Hepatocyte (in vitro differentiated cells): Measurements from ENCODE around the gene USP10.
"Not testable (repeated sequence)": the region's sequence is repeated elsewhere in the genome, so short reads cannot be mapped to it uniquely, and the experiment has no call there.

Source experiments
- EZH2phosphoT487 ChIP-seq: fragments of 200-600 bp; sonication (generic); IDR thresholded peaks from one replicate; pipeline ENCODE4 v1.6.1; 2018; ENCODE audit warnings: antibody characterized with exemption, mild to moderate bottlenecking, low read depth, moderate library complexity; ENCODE audit not compliant: unreplicated experiment, severe bottlenecking
- TF ChIP-seq, protein P1 (sequence below): fragments of 200-600 bp; sonication (generic); IDR thresholded peaks from 2 replicates; pipeline ENCODE4 v1.5.1; 2016; ENCODE audit warnings: antibody characterized with exemption, mild to moderate bottlenecking; ENCODE audit not compliant: poor library complexity

DNA sequence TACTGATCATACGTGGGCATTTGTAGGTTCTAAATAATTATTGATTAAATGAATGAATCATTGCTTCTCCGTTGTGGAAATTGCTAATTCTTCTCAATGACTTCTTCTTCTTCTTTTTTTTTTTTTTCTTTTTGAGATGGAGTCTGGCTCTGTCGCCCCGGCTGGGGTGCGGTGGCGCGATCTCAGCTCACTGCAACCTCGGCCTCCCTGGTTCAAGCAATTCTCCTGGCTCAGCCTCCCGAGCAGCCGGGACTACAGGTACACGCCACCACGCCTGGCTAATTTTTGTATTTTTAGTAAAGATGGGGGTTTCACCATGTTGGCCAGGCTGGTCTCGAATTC, 32.5 kb downstream of the USP10 start:
- not testable (repeated sequence) for TF ChIP-seq EZH2phosphoT487
- TF ChIP-seq, protein P1, sequence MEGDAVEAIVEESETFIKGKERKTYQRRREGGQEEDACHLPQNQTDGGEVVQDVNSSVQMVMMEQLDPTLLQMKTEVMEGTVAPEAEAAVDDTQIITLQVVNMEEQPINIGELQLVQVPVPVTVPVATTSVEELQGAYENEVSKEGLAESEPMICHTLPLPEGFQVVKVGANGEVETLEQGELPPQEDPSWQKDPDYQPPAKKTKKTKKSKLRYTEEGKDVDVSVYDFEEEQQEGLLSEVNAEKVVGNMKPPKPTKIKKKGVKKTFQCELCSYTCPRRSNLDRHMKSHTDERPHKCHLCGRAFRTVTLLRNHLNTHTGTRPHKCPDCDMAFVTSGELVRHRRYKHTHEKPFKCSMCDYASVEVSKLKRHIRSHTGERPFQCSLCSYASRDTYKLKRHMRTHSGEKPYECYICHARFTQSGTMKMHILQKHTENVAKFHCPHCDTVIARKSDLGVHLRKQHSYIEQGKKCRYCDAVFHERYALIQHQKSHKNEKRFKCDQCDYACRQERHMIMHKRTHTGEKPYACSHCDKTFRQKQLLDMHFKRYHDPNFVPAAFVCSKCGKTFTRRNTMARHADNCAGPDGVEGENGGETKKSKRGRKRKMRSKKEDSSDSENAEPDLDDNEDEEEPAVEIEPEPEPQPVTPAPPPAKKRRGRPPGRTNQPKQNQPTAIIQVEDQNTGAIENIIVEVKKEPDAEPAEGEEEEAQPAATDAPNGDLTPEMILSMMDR, result not testable (repeated sequence)
